SKM-1 treated with dmso at 0.1 percent for 144 hours (cell line): ENCODE results near the gene SARDH.
"Not testable (repeated sequence)": the region's sequence is repeated elsewhere in the genome, so short reads cannot be mapped to it uniquely, and the experiment has no call there.

Experiments used
- DNase-seq: peaks from one replicate; lab custom pipeline; 2025; ENCODE audit not compliant: unreplicated experiment; lab: John Stamatoyannopoulos, UW

The SARDH gene

DNA sequence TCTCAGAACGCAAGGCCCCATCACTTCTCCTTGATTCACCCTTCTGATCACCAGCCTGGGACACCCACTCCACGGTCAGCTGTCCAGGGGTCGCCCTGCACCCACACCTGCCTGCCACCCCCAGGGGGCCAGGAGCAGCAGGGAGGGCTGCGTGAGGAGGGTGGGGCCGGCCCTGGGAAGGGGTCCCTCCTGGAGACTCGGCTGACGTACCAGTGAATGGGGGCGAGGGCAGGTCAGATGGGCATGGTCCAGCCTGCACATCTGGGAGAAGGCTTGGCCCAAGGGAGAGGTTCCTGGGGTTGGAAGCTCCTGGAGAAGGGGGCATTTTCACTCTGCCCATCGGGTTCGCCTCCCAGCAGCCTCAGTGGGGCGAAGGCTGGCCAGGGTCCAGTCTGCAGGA, 21.8 kb upstream of the SARDH start:
- DNase-seq, result no peak

DNA sequence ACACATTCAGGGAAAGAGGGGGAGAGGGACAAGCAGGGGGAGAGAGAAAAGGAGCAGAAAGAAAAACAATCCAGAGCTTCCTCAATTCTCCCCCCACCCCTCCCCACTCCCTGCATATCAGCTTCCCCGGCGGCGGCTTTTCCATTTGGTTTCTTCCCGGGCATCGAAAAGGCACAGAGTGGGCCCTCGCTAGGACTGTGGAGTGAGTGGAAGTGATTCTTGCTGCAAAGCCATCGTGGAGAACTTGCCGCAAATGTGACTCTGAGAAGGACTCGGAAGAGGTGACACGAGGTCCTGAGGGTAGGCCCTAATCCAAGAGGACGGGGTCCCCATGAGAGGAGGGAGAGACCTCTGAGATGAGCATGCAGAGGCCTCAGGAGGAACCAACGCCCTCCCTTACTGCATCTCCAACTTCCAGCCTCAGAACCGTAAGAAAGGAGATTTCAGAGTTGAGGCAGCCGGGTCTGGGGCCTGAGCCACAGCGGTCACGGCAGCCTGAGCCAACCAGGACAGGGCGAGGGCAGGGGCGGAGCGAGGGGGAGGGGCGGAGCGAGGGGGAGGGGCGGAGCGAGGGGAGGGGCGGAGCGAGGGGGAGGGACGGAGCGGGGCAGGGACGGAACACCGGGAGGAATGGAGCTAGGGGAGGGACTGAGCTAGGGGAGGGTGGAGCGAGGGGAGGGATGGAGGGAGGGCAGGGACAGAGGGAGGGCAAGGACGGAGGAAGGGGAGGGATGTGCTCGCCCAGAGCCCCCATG, 21.2 kb upstream of the SARDH start:
- no peak for DNase-seq

DNA sequence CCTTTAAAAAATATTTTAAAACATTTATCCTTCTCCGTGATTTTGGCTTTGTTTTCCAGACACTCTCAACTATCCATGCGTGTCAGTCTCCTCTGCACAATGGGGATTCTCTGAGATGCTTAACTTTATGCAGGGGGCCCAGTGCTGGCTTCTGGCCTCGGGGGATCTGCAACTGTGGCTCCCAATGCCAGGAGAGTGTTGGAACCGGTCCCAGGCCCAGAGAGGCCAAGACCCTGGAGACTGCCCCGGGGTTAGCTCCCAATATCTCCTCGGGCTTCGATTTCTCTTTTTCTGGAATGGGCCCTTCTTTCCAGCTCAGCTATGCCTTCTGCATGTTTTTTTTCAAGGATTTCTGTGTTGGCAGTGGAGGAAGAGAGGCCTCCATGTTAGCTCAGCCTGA, 20.1 kb upstream of the SARDH start:
- no peak for DNase-seq

DNA sequence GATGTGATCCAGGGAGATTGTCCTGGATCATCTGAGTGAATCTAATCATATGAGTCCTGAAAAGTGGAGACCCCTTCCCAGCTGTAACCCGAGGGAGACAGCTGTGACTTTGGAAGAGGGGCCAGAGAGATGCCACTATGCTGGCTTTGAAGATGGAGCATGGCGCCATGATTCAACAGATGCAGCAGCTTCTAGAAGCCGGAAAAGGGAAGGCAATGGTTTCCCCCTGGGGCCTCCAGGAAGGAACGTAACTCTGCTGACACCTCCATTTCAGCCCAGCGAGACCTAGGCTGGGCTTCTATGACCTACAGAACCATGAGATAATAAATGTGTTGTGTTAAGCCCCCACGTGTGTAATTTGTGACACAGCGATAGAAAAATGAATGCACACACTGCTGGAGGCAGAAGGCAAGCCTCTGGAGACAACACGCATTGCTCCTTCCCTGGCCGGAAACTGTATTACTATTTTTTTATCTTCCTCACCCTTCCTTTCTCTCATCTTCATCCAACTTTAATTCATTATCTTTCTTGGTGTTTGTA, 16.6 kb upstream of the SARDH start:
- no peak for DNase-seq

DNA sequence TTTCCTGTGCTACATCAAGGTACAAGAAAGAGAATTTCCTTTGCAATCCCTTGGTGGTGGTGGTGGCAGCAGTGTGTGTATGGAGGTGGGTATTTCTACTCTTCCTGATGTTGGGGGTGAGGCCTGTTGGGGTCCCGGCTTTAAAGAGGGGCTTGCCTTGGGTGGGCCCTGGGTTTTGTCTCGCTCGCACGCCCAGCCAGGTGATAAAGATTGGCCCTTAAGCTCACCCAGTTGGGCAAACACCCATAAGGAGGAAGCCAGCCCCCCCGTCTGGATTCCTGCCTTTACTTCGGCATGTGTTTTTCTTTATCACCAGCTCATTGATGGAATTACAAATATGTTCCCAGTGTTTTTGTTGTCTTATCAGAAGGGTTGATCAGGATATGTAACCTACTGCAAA, 16.0 kb upstream of the SARDH start:
- no peak for DNase-seq

DNA sequence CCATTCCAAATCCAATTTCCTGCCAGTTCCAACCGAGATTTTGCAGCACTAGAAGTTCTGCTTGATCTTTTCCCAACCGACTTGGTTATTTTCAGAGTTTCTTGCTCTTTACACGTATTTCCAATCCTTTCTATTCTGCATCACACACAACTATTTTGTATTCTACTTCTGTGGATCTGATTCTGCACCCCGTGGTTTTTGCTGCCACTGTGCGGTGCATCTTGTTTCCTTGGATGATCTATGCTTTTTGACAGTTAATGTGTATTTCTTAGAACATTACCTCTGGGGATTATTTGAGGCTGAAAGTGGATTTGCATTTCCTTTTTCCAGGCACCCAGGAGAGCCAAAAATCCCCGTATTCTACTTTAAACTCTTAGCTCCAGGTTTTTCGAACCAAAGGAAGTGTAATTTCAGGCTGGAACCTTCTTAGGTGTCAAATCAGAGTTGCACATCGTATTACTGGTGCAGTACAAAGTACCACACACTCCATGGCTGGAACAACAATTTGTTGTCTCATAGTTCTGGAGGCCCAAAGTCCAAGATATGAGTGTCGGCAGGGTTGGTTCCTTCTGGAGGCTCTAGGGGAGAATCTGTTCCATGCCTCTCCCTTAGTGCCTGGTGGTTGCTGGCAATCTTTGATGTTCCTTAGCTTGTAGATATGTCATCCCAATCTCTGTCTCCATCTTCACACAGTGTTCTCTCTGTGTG, 14.7 kb upstream of the SARDH start:
- DNase-seq, result no peak

DNA sequence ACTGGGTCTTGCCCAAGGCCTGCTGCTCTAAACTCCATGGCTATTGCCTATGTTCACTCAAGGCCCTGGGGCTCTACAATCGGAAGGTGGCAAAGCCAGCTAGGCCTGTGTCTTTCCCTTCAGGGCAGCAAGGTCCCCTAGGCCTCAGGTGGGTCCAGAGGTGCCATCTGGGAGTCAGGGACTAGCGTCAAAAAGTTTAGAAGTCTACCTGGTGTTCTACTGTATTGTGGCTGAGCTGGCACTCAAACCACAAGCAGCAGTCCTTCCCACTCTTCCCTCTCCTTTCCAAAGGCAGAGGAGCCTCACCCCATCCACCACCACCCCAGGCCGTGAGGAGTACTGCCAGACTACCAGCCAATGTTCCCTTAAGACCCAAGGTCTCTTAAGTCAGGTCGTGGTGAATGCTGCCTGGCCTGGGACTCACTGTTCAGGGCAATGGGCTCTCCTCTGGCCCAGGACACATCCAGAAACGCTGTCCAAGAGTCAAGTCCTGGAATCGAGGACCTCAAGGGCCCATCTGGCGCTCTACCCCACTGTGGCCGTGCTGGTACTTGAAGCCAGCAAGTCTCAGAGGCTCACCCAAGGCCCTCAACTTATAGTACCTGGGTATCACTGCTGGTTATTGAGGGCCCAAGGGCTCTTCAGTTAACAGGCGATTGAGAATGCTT, 13.0 kb upstream of the SARDH start:
- no peak for DNase-seq

DNA sequence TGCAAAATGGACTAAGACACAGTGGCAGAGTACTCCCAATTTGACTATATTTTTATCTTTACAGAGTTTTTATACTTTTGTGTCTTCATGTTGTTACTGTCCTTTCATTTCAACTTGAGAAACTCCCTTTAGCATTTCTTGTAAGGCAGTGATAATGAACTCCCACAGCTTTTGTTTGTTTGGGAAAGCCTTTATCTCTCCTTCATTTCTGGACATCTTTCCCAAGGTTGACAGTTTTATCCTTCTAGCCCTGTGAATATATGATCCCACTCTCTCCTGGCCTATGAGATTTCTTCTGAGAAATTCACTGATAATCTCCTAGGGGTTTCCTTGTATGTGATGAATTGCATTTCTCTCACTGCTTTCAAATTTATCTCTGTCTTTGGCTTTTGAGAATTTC, 9.2 kb upstream of the SARDH start:
- DNase-seq, result no peak

DNA sequence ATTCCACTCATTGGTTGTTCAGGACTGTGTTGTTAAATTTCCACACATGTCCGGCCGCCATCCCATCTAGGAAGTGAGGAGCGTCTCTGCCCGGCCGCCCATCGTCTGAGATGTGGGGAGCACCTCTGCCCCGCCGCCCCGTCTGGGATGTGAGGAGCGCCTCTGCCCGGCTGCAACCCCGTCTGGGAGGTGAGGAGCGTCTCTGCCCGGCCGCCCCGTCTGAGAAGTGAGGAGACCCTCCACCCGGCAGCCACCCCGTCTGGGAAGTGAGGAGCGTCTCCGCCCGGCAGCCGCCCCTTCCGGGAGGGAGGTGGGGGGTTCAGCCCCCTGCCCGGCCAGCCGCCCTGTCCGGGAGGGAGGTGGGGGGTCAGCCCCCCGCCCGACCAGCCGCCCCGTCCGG, 6.4 kb upstream of the SARDH start:
- DNase-seq, result not testable (repeated sequence)

DNA sequence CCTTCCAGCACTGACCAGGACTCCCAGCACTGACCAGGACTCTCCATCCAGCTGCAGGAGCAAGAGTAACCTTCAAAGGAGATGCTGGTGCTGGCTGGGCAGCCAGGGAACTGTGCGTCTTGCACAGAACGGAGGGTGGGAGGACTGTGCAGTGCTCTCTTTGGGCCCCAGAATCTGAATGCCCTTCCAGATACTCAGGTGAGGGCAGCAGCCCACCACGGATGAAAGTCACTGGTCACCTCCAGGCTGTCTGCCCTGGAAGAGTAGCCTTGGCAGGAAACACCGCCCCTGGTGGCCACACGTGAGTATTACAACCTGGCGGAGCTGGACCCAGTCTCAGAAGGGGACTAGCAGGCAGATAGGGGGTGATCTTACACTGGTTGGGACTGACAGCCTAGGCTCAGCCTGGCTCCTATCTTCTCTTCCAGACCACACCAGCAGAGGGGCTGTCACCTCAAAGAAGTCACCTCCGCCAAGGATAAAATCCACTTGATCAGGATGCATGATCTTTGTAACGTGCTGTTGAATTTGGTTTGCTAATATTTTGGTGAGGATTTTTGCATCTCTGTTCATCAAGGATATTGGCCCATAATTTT, 4.8 kb upstream of the SARDH start:
- peak; percentile 54 for DNase-seq

DNA sequence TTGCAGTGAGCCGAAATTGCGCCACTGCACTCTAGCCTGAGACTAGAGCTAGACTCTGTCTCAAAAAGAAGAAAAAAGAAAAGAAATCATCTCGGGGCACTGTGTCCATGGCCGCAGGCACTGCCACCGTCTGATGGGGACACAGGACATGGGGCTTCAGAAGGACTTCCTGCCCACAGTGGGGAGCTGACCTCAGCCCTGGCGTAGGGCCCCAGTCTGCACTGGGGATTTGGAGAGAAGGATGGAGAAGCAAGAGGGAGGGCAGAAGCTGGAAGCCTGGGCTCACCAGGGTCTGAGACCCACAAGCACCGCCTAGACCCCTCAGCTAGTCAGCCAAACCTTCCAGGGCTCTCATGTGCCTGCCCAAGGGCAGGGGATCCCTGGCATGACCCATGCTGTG, 4.1 kb upstream of the SARDH start:
- DNase-seq, result no peak

DNA sequence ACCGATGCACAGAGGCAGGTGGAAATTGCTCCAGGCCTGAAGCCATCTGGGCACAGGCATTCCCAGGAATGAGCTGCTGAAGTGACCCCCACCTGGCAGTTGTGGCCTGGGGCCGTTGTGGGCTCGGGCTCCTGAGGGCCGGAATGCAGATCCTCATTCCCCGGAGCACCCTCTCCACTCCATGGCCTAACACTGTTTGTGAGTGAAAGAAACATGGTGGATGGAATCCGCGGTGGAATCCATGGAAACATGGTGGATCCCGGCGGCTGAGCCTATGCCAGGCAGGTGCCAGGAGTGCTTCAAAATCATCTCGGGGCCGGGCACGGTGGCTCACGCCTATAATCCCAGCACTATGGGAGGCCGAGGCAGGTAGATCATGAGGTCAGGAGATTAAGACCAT, 3.6 kb upstream of the SARDH start:
- no peak for DNase-seq

DNA sequence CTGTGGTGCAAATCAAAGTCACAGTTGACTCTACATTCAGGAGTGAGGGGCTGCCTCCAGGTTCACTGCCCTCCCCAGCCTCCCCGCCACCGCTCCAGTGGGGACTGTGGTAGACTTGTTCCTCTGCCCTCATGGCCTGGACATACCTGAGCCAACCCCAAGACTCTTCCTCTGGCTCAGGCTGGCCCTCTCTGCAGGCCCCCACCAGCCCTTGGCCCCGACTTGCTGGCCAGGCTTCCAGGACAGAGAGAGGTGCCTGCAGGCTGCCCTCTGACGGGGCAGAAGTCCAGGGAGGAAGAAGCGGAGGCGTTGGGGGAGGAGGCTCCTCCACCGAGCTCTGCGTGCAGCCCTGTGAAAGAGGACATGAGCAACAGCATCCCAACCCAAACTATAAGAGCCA, 2.8 kb upstream of the SARDH start:
- no peak for DNase-seq

DNA sequence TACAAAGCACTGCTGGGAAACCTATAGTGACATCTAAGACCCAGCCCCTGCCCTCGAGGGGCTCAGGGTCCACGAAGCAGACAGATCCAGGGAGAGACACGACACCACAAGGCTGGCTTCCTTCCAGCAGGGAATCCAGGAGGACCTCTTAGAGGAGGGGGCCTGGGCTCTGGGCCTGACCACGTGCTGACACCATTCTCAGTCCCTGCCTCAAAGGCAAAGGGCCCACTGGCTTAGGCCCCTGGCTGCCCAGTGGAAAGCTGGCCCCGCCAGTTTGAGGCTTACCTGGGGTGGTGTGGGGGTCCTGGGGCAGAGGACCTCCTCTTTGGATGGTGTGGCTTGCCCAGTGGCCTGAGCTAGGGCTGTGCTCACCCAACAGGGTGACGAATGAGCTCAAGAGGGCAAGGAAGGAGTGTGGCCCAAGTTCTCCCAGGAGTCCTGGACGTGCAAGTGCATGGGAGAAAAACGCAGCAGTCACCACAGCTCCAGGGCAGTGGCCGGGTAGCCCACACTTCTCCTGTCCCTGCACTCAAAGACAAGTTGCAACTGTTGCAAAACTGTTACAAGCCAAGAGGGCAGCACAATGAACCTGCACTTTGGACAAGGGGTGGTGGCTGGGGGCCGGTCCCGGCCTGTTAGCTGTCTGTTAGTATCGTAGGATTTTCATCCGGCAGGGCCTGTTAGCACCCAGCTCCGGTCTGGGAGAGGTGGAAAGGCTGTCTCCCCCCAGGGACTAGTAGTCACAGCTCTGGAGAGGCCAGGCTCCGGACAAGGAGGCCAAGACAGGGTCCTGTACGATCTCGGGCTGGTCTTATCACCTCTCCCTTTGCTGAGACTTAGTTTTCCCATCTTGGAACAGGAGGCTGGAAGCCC, 1.5 kb upstream of the SARDH start:
- DNase-seq, result no peak

DNA sequence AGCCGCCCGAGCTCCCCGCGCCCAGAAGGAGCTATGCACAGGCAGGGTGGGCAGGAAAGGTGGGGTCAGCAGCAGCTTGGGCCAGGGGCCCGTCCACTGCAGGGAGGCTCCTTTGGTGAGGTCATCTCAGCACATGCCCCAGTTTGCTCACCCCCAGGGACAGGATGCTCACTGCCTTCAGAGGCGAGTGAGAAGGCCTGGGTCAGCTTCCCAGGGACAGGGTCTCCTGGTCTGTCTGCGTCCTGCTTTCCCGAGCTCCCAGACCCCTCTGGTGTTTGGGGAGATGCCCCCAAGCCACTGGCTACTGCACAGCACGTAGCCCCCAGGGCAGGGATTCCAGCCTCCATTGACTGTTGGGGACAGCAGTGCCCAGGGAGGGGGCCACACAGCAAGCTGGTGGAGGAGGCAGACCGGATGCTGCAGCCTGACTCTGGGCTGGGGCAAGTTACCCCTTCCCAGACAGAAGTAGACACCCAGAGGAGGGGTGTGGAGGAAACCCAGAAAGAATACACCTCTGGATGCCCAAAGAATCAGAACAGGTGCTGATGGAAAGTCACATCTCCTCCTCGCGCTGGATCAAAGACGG, 581 bp upstream of the SARDH start:
- no peak for DNase-seq

DNA sequence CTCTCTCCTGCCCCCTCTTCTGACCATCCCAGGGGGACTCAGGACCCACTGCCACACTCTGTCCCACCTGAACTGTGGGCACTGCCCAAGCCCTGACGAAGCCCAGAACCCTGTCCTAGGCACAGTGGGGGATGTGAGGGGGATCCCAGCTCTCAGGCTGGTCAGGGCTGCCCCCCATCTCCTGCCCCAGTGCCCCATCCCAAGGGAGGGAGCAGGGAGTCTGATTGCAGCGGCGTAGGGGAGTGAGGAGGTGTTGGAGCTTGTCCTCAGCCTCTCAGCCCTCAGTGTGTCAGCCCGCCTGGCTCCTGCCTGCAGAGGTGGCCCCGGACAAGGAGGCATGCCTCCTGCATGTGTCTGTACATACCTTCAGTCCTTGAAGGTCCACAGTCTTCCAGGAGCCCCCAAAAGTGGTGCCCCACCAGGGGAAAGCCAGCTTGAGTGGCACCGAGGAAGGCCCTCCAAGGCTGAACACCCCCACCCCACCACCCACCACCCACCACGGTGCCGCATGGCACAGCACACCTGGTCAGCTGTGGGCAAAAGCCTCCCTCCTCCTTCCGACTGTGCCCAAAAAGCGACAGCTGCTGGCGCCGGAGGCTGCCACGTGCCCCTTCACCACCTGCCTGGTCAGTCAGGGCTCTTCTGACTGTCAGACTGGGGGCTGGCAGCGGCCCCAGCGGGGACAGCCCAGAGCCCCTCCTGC, 930 bp downstream of the SARDH start:
- DNase-seq, result no peak

DNA sequence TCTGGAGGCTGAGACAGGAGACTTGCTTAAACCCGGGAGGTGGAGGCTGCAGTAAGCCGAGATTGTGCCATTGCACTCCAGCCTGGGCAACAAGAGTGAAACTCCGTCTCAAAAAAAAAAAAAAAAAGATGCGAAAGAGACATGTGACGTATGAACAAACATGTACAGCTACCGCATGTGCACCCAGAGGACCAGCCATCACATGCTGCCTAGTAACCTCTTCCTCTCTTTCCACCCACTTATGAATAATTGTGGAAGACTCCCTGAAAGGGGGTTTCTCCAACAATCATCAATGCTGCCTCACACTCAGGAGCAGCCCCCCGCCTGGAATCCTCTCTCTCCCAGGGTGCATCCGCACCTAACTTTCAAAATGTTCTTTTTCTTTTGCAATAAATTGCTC, 2.2 kb downstream of the SARDH start:
- DNase-seq, result no peak

DNA sequence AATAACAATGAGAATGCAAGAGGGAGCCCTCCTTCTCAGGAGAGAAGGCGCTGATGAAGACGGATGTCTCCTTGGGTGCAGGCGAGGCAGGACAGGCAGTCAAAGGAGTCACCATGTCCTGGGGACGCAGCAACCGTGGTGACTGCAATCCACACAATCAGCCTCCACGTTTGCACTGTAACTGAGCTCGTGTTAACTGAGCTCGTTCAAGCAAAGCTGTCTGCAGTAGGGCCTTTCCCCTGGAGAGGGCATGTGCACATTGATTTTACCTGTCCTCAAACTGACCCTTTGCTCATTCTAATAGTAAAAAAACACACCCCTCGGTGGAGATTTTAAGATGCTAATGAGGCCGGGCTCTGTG, 2.8 kb downstream of the SARDH start:
- DNase-seq, result no peak

DNA sequence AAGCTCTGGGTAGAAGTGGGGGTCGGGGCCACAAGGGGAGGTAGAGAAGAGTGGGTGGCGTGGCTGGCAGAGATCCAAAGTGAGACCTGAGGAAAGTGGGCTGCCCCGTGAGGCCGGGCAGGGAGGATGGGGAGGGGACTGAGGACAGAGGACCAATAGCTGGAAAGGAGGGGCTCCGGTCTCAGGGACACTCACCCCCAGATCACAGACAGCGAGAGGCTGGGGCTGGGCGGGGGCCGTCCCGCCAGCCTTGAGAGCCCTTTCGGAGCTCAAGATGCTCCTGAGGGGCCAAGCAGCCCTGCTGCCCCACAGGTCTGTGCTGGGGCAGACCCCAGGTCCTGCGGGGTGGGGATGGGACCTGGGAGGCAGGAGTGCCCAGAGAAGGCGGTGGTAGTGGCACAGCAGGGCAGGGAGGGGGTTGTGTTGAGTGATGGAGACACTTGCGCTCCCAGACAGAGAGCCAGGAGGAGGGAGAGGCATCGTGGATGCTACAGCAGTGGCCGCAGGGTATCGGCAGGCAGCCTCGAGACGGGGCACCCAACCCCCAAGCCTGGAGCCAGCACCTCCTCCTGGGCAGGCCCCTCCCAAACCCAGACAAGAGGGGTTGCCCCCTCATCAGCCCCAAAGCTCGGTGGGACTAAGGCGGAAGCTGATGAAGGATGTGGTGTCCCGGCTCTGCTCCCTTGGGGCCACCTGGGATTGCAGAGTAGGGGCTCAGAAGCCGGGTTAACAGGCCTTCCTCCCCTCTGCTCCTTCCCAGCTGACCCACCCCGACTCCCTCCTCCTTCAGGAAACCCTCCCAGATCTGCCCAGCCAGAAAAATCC, 3.4 kb downstream of the SARDH start:
- no peak for DNase-seq
